ENCODE measurements around the gene GYG1.

- TF ChIP-seq EGR1 (IDR thresholded peaks at IDR 0.05; ENCODE audit: borderline replicate concordance, low read depth, low read length), result no peak
- TF ChIP-seq, protein P1, sequence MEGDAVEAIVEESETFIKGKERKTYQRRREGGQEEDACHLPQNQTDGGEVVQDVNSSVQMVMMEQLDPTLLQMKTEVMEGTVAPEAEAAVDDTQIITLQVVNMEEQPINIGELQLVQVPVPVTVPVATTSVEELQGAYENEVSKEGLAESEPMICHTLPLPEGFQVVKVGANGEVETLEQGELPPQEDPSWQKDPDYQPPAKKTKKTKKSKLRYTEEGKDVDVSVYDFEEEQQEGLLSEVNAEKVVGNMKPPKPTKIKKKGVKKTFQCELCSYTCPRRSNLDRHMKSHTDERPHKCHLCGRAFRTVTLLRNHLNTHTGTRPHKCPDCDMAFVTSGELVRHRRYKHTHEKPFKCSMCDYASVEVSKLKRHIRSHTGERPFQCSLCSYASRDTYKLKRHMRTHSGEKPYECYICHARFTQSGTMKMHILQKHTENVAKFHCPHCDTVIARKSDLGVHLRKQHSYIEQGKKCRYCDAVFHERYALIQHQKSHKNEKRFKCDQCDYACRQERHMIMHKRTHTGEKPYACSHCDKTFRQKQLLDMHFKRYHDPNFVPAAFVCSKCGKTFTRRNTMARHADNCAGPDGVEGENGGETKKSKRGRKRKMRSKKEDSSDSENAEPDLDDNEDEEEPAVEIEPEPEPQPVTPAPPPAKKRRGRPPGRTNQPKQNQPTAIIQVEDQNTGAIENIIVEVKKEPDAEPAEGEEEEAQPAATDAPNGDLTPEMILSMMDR (IDR thresholded peaks at IDR 0.05; ENCODE audit: control extremely low read depth in 1 of 3, insufficient read depth in 1 of 3, low read depth in 1 of 3, low read length in 3 of 3), result no peak
- TF ChIP-seq CBX8 (IDR thresholded peaks at IDR 0.05; ENCODE audit: borderline replicate concordance, low read depth, low read length), result no peak
- no peak for TF ChIP-seq NRF1 (IDR thresholded peaks at IDR 0.05; ENCODE audit: low read depth, low read length)
- TF ChIP-seq PHF8 (conservative IDR thresholded peaks at IDR 0.05; ENCODE audit: low read depth, low read length), result no peak
- no peak for TF ChIP-seq YY1 (IDR thresholded peaks at IDR 0.05; ENCODE audit: low read depth, low read length)
- no peak for TF ChIP-seq POLR2AphosphoS5 (IDR thresholded peaks at IDR 0.05; ENCODE audit: low read depth, low read length)
- TF ChIP-seq CHD2 (IDR thresholded peaks at IDR 0.05; ENCODE audit: low read length), result no peak
- TF ChIP-seq TAF1 (IDR thresholded peaks at IDR 0.05; ENCODE audit: low read depth, low read length), result no peak
- TF ChIP-seq BACH1 (IDR thresholded peaks at IDR 0.05; ENCODE audit: low read length), result no peak
- TF ChIP-seq KDM4A (IDR thresholded peaks at IDR 0.05; ENCODE audit: low read depth, low read length, severe bottlenecking), result no peak
- no peak for TF ChIP-seq GTF2F1 (IDR thresholded peaks at IDR 0.05; ENCODE audit: borderline replicate concordance, low read depth, low read length)
These were observed 39.6 kb upstream of the GYG1 start for GRCh38 chr3:148951599-148952361.
